Measurements from ENCODE around the gene CPB2.

GRCh38 chr13:46050771-46051170 lies 54.1 kb downstream of the CPB2 start:
- TF ChIP-seq POLR2A (IDR thresholded peaks at IDR 0.05) = no peak
- no peak for TF ChIP-seq EP300 (IDR thresholded peaks at IDR 0.05; ENCODE audit: low read depth)

Measured in transverse colon (tissue), 1 donor.